Omental fat pad (tissue), 4 donors: ENCODE measurements around the gene ZNF319. TPM values are rescaled to one million over a fixed set of nuclear protein-coding genes. Genes with fewer than 3 reads are reported as not detected.
"Not testable (repeated sequence)": the region's sequence is repeated elsewhere in the genome, so short reads cannot be mapped to it uniquely, and the experiment has no call there.

Experiments used
- ATAC-seq: fragments of 150-250 bp; one replicate; pipeline ENCODE4 v1.9.1; 2016; ENCODE audit warnings: mild to moderate bottlenecking, moderate library complexity; ENCODE audit not compliant: low FRiP score
- DNase-seq: peaks from one replicate; pipeline ENCODE4 v3.0.0-alpha.2; 2019; ENCODE audit warnings: low spot score
- total RNA-seq, 4 donors: library from RNA; depleted of rRNA; stranded (reverse); fragments of >200 nt; gene quantifications; one replicate each; pipeline ENCODE4 v1.1.0, GENCODE V29; 2016
- TF ChIP-seq, protein P1 (sequence below), 3 donors: fragments of 450-650 bp; IDR thresholded peaks; one replicate each; pipeline ENCODE4 v1.5.1; 2016 to 2017; ENCODE audit warnings: antibody characterized with exemption in 3 of 3, mild to moderate bottlenecking in 3 of 3, moderate library complexity in 2 of 3

The ZNF319 gene
- total RNA-seq, 4 donors from 2014 or later, result 3.2 to 9.1 (median 5.6) TPM

DNA sequence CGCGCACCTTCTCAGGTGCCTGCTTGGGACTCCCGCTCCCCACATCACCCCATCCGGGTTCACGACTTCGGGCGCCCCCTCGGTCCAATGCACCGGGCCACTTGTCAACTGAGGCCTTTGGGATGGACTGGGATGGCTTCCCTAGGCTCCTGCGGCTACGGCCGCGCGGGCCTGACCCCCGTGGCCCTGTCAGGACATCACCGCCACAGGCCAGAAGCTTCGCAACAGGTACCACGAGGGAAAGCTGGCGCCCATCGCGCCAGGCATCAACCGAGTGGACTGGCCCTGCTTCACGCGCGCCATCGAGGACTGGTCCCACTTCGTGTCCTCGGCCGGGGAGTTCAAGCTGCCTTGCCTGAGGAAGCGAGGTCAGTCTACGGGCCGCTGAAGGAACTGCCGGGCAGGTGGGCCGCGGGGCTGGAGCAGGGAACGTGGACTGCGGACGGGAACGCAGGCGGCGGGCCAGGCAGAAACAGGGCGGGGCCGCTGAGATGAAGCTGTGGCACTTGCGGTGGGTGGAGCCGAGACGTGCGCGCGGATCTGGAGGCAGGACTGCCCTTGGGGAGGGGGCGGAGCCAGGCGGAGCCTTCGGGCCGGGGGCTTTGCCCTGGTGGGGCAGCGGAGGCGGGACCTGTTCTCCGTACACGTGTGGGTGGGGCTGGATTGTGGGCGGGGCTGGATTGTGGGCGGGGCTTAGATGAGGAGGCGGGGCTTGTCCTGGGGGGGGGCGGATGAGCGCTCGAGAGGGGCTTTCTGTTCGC lies 15.8 kb downstream of the ZNF319 start:
- TF ChIP-seq, protein P1, sequence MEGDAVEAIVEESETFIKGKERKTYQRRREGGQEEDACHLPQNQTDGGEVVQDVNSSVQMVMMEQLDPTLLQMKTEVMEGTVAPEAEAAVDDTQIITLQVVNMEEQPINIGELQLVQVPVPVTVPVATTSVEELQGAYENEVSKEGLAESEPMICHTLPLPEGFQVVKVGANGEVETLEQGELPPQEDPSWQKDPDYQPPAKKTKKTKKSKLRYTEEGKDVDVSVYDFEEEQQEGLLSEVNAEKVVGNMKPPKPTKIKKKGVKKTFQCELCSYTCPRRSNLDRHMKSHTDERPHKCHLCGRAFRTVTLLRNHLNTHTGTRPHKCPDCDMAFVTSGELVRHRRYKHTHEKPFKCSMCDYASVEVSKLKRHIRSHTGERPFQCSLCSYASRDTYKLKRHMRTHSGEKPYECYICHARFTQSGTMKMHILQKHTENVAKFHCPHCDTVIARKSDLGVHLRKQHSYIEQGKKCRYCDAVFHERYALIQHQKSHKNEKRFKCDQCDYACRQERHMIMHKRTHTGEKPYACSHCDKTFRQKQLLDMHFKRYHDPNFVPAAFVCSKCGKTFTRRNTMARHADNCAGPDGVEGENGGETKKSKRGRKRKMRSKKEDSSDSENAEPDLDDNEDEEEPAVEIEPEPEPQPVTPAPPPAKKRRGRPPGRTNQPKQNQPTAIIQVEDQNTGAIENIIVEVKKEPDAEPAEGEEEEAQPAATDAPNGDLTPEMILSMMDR (IDR thresholded peaks at IDR 0.05), result no peak
- DNase-seq (peak; percentile 65), ATAC-seq (peak; percentile 95)

DNA sequence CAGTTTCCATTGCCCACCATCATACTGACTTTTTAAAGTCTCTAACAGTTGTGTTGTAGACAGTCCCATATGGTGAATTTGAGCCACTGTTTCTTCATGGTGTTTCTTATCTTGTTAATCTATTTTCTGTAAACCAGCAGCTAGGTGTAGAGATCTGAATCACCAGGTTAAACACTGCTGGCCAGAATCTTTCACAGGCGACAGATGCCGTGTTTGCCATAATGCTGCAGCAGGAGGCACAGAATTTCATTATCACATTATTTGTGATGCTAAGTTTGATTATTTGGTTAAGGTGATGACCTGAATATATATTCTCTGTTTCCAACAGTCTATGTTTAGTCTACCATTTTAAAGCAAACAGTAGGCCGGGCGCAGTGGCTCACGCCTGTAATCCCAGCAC lies 18.1 kb downstream of the ZNF319 start:
- ATAC-seq (no peak), DNase-seq (no peak)
- TF ChIP-seq, protein P1 (IDR thresholded peaks at IDR 0.05), result no peak

DNA sequence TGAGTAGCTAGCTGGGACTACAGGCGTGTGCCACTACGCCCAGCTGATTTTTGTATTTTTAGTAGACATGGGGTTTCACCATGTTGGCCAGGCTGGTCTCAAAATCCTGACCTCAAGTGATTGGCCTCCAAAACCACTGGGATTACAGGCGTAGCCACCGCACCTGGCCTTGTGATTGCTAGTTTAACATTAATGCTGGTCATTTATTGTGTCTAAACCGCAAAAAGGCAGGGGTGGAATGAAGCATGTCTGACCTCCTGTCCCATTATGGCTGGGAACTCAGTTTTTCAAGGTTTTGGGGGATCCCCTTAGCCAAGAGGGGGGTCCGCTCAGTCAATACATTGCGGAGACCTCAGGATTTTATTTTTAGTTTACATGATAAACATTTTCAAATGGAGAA lies 18.8 kb downstream of the ZNF319 start:
- DNase-seq, result no peak
- no peak for ATAC-seq
- TF ChIP-seq, protein P1 (IDR thresholded peaks at IDR 0.05), result no peak

DNA sequence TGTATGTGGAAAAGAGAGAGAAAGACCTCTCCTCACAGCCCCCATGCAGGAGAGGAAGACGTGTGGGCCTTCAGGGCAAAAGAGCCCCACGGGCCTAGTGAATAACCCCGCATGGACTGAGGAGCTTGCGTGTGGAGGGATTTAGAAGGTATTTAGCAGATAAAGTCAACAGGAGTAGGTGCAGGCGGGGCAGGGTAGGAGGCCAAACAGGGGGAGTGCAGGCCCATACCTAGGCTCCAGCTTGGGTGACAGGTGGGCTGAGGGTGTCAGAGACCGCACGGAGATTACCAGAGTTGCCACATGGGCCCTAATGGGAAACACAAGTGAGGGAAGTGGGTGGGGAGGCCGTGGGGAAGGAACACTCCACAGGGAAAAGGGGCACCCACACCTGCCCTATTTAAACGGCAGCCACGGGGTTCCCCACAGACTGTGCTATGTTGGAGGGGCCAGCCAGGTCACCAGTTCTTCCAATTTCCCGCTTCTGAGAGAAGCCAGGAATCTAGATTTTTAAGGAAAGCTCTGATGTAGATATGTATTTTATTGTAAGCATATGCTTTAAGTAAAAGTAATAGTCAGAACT lies 21.4 kb downstream of the ZNF319 start:
- DNase-seq (no peak), ATAC-seq (no peak)
- TF ChIP-seq, protein P1 (IDR thresholded peaks at IDR 0.05), result no peak

DNA sequence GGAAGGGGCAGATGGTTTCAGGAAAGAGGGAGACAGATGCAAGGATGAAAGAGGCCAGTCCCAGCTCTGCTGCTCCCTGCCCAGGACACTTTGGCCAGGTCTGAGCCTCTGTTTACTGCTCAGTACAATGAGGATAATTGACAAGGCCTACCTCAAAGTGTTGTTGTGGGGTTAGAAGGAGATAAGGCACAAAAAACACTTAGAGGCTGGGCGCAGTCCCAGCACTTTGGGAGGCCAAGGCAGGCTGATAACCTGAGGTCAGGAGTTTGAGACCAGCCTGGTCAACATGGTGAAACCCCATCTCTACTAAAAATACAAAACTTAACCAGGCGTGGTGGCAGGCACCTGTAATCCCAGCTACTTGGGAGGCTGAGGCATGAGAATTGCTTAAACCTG lies 22.4 kb downstream of the ZNF319 start:
- not testable (repeated sequence) for DNase-seq, ATAC-seq

DNA sequence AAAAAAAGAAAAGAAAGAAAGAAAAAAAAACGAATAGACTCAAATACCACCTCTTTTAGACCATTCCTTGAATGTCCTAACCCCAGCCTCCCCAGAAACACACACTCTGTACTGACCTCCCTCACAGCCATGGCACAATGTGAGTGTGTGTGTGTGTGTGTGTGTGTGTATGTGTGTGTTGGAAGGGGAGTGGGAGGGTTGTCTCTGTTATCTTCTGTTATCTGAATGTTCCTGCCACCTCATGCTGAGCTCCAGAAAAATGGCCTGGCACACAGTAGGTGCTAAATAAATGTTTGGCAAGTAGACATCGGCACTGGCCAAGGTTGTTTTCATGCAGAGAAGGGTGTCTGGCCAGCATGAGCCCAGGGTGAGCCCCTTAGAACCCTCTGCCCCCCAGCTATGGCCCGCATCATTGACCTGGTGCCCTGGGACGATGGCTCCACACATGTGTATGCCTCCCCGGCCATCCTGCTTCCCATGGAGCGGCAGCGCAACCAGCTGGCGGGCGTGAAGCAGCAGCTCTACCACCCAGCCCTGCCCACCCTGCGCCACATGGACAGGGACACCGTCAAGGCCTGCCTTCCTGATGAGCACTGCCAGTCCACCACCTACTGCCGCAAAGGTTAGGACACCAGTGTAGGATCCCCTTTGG lies 22.9 kb downstream of the ZNF319 start:
- TF ChIP-seq, protein P1 (IDR thresholded peaks at IDR 0.05), result no peak
- no peak for DNase-seq
- no peak for ATAC-seq

DNA sequence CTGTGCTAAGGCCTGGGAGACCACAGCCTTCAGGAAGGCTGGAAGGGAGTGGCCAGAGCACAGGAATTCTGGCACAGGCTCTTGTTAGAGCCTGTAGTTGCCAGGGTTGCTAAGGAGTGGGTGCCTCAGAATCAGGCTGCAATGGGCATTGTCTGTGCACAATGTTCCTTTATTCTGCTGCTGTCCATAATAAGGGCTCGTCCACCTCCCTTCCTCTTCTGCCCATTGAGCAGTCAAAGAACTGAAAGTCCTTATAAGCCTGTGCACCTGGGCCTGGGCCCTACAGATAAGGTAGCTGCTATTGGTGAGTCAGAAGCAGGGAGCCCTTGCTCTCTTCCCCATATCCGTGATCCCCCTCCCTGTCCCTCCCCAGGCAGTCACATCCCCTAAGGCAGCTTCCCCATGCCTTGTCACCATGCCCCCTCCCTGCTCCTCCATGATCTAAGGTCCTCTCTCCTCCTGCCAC lies 24.1 kb downstream of the ZNF319 start:
- DNase-seq (no peak), ATAC-seq (peak; percentile 58)

More for the DNA sequence above, 24.1 kb downstream of the ZNF319 start:
- TF ChIP-seq, protein P1 (IDR thresholded peaks at IDR 0.05), result no peak
